ENCODE results near the gene MBD2.

DNA sequence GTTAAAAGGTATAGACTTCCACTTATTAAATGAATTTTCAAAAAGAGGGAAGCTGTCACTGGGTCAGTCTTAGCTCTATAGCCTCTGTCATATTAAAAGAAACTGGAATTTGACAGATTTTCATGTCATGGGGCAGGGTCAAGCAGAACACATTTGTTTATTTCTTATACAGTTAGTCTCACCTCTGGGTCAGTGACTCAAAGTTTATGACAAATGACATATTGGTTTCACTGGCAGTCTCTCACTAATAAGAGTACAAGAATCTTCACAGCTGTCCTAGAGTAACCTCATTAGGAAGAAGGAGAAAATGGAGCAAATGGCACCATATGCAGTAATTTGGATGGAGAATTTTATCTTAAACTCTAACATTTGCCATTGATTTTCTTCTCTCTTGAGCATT lies 63.2 kb downstream of the MBD2 start:
- no peak for TF ChIP-seq ZNF184 (tag by site-specific recombination; IDR thresholded peaks at IDR 0.05)
- TF ChIP-seq CTCF (tag by site-specific recombination; IDR thresholded peaks at IDR 0.05) = no peak
- no peak for TF ChIP-seq ZNF398 (tag by site-specific recombination; IDR thresholded peaks at IDR 0.05)
- no peak for TF ChIP-seq ZNF114 (tag by site-specific recombination; IDR thresholded peaks at IDR 0.05)
- no peak for TF ChIP-seq ZNF274 (IDR thresholded peaks at IDR 0.05; ENCODE audit: low read length)
- TF ChIP-seq ZNF274 (tag by site-specific recombination; IDR thresholded peaks at IDR 0.05; ENCODE audit: borderline replicate concordance) = no peak
- TF ChIP-seq GFI1B (tag by site-specific recombination; IDR thresholded peaks at IDR 0.05) = no peak
- no peak for TF ChIP-seq ZNF121 (tag by site-specific recombination; IDR thresholded peaks at IDR 0.05)
- TF ChIP-seq ZBTB7A (tag by site-specific recombination; IDR thresholded peaks at IDR 0.05; ENCODE audit: low read depth) = no peak
- TF ChIP-seq ZNF155 (tag by site-specific recombination; IDR thresholded peaks at IDR 0.05) = no peak
- no peak for TF ChIP-seq REPIN1 (tag by site-specific recombination; IDR thresholded peaks at IDR 0.05; ENCODE audit: low read depth)
- TF ChIP-seq, protein P1, sequence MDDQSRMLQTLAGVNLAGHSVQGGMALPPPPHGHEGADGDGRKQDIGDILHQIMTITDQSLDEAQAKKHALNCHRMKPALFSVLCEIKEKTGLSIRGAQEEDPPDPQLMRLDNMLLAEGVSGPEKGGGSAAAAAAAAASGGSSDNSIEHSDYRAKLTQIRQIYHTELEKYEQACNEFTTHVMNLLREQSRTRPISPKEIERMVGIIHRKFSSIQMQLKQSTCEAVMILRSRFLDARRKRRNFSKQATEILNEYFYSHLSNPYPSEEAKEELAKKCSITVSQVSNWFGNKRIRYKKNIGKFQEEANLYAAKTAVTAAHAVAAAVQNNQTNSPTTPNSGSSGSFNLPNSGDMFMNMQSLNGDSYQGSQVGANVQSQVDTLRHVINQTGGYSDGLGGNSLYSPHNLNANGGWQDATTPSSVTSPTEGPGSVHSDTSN (CRISPR knock-in tag; IDR thresholded peaks at IDR 0.05) = no peak

Measured in HEK293 (cell line).